ENCODE data around the gene NPHS1.
"Not testable (repeated sequence)": the region's sequence is repeated elsewhere in the genome, so short reads cannot be mapped to it uniquely, and the experiment has no call there.

DNA sequence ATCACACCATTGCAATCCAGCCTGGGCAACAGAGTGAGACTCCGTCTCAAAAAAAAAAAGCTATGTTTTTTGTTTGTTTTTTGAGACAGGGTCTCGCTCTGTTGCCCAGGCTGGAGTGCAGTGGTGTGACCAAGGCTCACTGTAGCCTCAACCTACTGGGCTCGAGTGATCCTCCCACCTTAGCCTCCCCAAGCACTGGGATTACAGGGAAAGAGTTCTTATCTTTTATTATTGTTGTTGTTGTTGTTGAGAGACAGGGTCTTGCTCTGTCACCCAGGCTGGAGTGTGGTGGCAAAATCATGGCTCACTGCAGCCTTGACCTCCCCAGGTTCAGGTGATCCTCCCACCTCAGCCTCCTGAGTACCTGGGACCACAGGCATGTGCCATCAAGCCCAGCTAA is 39.5 kb upstream of the NPHS1 start:
- not testable (repeated sequence) for TF ChIP-seq NRF1 (IDR thresholded peaks at IDR 0.05; ENCODE audit: low read depth, low read length); BACH1 (IDR thresholded peaks at IDR 0.05; ENCODE audit: low read length); TEAD4 (IDR thresholded peaks at IDR 0.05; ENCODE audit: low read depth, low read length); SRF (IDR thresholded peaks at IDR 0.05; ENCODE audit: low read depth, low read length); JUN (IDR thresholded peaks at IDR 0.05; ENCODE audit: low read depth, low read length); EP300 (IDR thresholded peaks at IDR 0.05; ENCODE audit: borderline replicate concordance in 1 of 2, low read depth in 2 of 2, low read length in 2 of 2); POLR2A (IDR thresholded peaks at IDR 0.05; ENCODE audit: control extremely low read depth in 1 of 2, low read depth in 2 of 2, low read length in 2 of 2); CREB1 (IDR thresholded peaks at IDR 0.05); KDM1A (IDR thresholded peaks at IDR 0.05; ENCODE audit: borderline replicate concordance, low read length); SP2 (IDR thresholded peaks at IDR 0.05; ENCODE audit: low read length); POLR2AphosphoS5 (IDR thresholded peaks at IDR 0.05; ENCODE audit: low read depth, low read length)
- TF ChIP-seq, protein P1, sequence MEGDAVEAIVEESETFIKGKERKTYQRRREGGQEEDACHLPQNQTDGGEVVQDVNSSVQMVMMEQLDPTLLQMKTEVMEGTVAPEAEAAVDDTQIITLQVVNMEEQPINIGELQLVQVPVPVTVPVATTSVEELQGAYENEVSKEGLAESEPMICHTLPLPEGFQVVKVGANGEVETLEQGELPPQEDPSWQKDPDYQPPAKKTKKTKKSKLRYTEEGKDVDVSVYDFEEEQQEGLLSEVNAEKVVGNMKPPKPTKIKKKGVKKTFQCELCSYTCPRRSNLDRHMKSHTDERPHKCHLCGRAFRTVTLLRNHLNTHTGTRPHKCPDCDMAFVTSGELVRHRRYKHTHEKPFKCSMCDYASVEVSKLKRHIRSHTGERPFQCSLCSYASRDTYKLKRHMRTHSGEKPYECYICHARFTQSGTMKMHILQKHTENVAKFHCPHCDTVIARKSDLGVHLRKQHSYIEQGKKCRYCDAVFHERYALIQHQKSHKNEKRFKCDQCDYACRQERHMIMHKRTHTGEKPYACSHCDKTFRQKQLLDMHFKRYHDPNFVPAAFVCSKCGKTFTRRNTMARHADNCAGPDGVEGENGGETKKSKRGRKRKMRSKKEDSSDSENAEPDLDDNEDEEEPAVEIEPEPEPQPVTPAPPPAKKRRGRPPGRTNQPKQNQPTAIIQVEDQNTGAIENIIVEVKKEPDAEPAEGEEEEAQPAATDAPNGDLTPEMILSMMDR (IDR thresholded peaks at IDR 0.05; ENCODE audit: control extremely low read depth in 1 of 3, insufficient read depth in 1 of 3, low read depth in 1 of 3, low read length in 3 of 3): not testable (repeated sequence)
- TF ChIP-seq, protein P2, sequence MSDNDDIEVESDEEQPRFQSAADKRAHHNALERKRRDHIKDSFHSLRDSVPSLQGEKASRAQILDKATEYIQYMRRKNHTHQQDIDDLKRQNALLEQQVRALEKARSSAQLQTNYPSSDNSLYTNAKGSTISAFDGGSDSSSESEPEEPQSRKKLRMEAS (IDR thresholded peaks at IDR 0.05): not testable (repeated sequence)
